Immature natural killer cell (primary cell): ENCODE measurements around the gene RGPD4. TPM values are rescaled to one million over a fixed set of nuclear protein-coding genes. Genes with fewer than 3 reads are reported as not detected.
"Not testable (repeated sequence)": the region's sequence is repeated elsewhere in the genome, so short reads cannot be mapped to it uniquely, and the experiment has no call there.

Source experiments
- DNase-seq, 3 donors: peaks; one replicate each; pipeline ENCODE4 v3.0.0; 2022; ENCODE audit warnings: mixed read lengths in 1 of 3
- H3K27ac Mint-ChIP-seq, 6 donors: one replicate each; pipeline ENCODE4 v1.8.0; 2020; ENCODE audit warnings: mixed read lengths in 6 of 6, mild to moderate bottlenecking in 5 of 6, inconsistent platforms in 4 of 6, moderate library complexity in 3 of 6
- H3K27me3 Mint-ChIP-seq, 3 donors: one replicate each; pipeline ENCODE4 v1.8.0; 2020 to 2021; ENCODE audit warnings: low read depth in 3 of 3, mild to moderate bottlenecking in 3 of 3, mixed read lengths in 3 of 3, moderate library complexity in 3 of 3, inconsistent platforms in 1 of 3
- H3K36me3 Mint-ChIP-seq, 3 donors: one replicate each; pipeline ENCODE4 v1.8.0; 2020; ENCODE audit warnings: mixed read lengths in 3 of 3, inconsistent platforms in 2 of 3, mild to moderate bottlenecking in 2 of 3
- H3K4me1 Mint-ChIP-seq, 2 donors: one replicate each; pipeline ENCODE4 v1.8.0; 2020; ENCODE audit warnings: inconsistent platforms in 2 of 2, mild to moderate bottlenecking in 2 of 2, mixed read lengths in 2 of 2, moderate library complexity in 1 of 2
- H3K4me3 Mint-ChIP-seq, 5 donors: one replicate each; pipeline ENCODE4 v1.8.0; 2020; ENCODE audit warnings: mild to moderate bottlenecking in 5 of 5, mixed read lengths in 5 of 5, inconsistent platforms in 3 of 5, moderate library complexity in 3 of 5
- H3K9me3 Mint-ChIP-seq, 6 donors: one replicate each; pipeline ENCODE4 v1.8.0; 2020; ENCODE audit warnings: mild to moderate bottlenecking in 6 of 6, mixed read lengths in 6 of 6, inconsistent platforms in 4 of 6, moderate library complexity in 3 of 6
- polyA plus RNA-seq, 3 donors: library from polyadenylated mRNA; unstranded; fragments of 300-500 nt; fragmentation: Illumina TruSeq; gene quantifications; one replicate each; pipeline ENCODE4 v1.2.3, GENCODE V29; 2021

Gene RGPD4
- polyA plus RNA-seq: not detected

DNA sequence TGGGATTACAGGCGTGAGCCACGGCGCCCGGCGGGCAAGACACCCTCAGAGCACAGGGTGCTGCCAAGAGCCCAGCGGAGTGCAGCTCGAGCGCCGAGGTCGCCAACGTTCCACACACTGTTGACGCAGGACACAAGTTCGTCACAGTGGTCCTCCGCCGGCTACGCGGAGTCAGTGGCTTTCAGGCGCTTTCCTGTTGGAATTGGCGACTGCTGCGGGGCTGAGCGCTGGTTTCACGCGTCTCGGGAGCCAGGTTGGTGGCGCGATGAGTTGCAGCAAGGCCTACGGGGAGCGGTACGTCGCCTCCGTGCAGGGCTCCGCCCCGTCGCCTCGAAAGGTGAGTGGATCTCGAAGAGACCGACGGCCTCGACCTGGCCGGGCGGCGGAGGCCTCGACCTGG is at the start of gene RGPD4:
TSS of gene RGPD4 (plus strand) at position 144 of the 400 bp plus-strand sequence. CDS start at position 266, 122 bp downstream.
- H3K27me3 Mint-ChIP-seq, H3K27ac Mint-ChIP-seq, H3K36me3 Mint-ChIP-seq, H3K9me3 Mint-ChIP-seq, DNase-seq, H3K4me3 Mint-ChIP-seq, H3K4me1 Mint-ChIP-seq: not testable (repeated sequence)

- H3K4me1 Mint-ChIP-seq: no peaks in the 10 kb centered on the region
- no peaks in the 10 kb centered on the region for H3K36me3 Mint-ChIP-seq
- H3K27me3 Mint-ChIP-seq: peaks cover 0 to 3% (median 2%) of the 10 kb centered on the region in 3 donors
- no peak overlapping the region for H3K4me3 Mint-ChIP-seq
- H3K27ac Mint-ChIP-seq: no peak overlapping the region
- no peak for DNase-seq
- H3K9me3 Mint-ChIP-seq: no peaks in the 10 kb centered on the region
Observed at GRCh38 chr2:107777974-107778373, 48.7 kb upstream of the RGPD4 start.

- peaks cover 1 to 15% (median 4%) of the 10 kb centered on the region in 6 donors for H3K9me3 Mint-ChIP-seq
- H3K4me1 Mint-ChIP-seq: no peaks in the 10 kb centered on the region
- no peaks in the 10 kb centered on the region for H3K36me3 Mint-ChIP-seq
- H3K4me3 Mint-ChIP-seq: no peak overlapping the region
- DNase-seq: no peak
- H3K27me3 Mint-ChIP-seq: peaks cover 0 to 5% (median 0%) of the 10 kb centered on the region in 3 donors
- no peak overlapping the region for H3K27ac Mint-ChIP-seq
Observed at GRCh38 chr2:107785756-107786155, 40.9 kb upstream of the RGPD4 start.

GRCh38 chr2:107790837-107791236 is 35.9 kb upstream of the RGPD4 start:
- no peaks in the 10 kb centered on the region for H3K4me1 Mint-ChIP-seq
- no peak overlapping the region for H3K4me3 Mint-ChIP-seq
- peaks cover 0 to 2% (median 2%) of the 10 kb centered on the region in 3 donors for H3K27me3 Mint-ChIP-seq
- DNase-seq: no peak
- H3K36me3 Mint-ChIP-seq: no peaks in the 10 kb centered on the region
- H3K9me3 Mint-ChIP-seq: peaks cover 0 to 21% (median 4%) of the 10 kb centered on the region in 6 donors
- no peak overlapping the region for H3K27ac Mint-ChIP-seq

DNA sequence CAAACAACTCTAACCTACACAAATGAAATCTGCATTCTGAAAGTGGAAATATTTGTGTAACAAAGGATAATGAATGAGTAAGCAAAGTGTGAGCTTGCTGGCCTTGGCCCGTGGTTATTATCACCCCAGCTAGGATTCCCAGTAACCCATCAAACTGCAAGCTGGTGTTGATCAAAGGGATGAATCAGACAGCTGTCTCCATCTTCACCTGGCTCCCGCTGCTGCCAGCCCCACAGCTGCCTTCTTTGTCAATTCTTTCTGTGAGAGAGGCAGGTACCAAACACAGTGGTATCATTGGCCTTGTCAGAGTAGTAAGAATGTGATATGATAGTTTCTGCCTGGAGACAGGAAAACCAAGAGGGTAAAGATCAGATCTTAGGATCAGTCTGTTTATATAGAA is 25.2 kb upstream of the RGPD4 start:
- Mint-ChIP-seq H3K4me1 (no peaks in the 10 kb centered on the region), H3K27ac (no peak overlapping the region), H3K27me3 (peaks cover 0 to 3% (median 0%) of the 10 kb centered on the region in 3 donors), H3K36me3 (no peaks in the 10 kb centered on the region), H3K4me3 (no peak overlapping the region), H3K9me3 (peaks cover 0 to 6% (median 1%) of the 10 kb centered on the region in 6 donors)
- DNase-seq: no peak

GRCh38 chr2:107804608-107805498 is 21.8 kb upstream of the RGPD4 start:
- no peak for DNase-seq

DNA sequence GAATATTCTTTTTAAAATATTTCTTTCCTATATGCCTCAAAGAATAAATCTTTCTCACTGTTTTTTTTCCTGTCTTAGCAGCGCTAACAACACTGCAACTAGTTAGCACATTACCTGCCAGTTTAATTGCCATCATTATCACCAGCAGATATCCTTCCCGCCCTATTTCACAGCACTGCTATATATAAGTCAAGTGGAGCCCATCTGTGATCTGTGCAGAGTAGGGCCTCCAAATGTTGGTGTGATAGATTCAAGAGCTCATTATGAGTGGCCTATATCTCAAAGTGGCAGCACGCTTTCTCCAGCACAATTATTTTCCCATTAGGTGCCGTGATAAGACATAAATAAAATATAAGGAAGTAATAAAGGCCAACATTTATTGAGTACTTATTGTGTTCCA is 19.8 kb upstream of the RGPD4 start:
- no peaks in the 10 kb centered on the region for H3K36me3 Mint-ChIP-seq
- DNase-seq: no peak
- H3K27me3 Mint-ChIP-seq: peaks cover 0 to 5% (median 0%) of the 10 kb centered on the region in 3 donors
- H3K4me3 Mint-ChIP-seq: no peak overlapping the region
- no peaks in the 10 kb centered on the region for H3K4me1 Mint-ChIP-seq
- no peak overlapping the region for H3K27ac Mint-ChIP-seq
- peaks cover 0 to 4% (median under 1%) of the 10 kb centered on the region in 6 donors for H3K9me3 Mint-ChIP-seq

More at GRCh38 chr2:107804608-107805498, 21.8 kb upstream of the RGPD4 start:
- Mint-ChIP-seq H3K27ac (no peak overlapping the region), H3K9me3 (peaks cover 0 to 4% (median 0%) of the 10 kb centered on the region in 6 donors), H3K4me3 (no peak overlapping the region), H3K27me3 (peaks cover 0 to 5% (median 0%) of the 10 kb centered on the region in 3 donors), H3K4me1 (no peaks in the 10 kb centered on the region), H3K36me3 (no peaks in the 10 kb centered on the region)

DNA sequence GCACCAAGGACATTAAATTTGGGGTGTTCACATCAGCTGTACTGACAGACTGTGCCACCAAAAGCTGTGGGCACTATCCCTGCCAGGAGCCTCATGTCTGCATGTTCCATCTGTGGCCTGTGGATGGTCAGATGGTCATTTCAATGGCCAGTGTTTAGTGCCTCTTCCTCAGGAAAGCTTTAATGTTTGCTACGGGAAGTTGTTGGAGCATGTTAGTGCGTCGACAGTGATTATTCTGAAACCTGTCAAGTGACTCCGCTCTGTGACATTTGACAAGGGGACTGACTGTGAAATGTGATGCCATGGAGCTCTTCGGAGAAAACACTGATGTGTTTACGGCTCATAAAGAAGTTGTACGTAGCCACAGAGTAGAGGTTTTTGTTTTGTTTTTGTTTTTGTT is 18.7 kb upstream of the RGPD4 start:
- Mint-ChIP-seq H3K4me3 (no peak overlapping the region), H3K27me3 (peaks cover 0 to 2% (median 0%) of the 10 kb centered on the region in 3 donors), H3K9me3 (peaks cover 0 to 5% (median 1%) of the 10 kb centered on the region in 6 donors), H3K27ac (no peak overlapping the region), H3K36me3 (no peaks in the 10 kb centered on the region), H3K4me1 (no peaks in the 10 kb centered on the region)
- DNase-seq: no peak

GRCh38 chr2:107808959-107809358 is 17.7 kb upstream of the RGPD4 start:
- Mint-ChIP-seq H3K4me3 (no peak overlapping the region), H3K4me1 (no peaks in the 10 kb centered on the region), H3K9me3 (peaks cover 0 to 5% (median 0%) of the 10 kb centered on the region in 6 donors), H3K27me3 (peaks cover 0 to 3% (median 0%) of the 10 kb centered on the region in 3 donors), H3K27ac (no peak overlapping the region), H3K36me3 (no peaks in the 10 kb centered on the region)
- no peak for DNase-seq

DNA sequence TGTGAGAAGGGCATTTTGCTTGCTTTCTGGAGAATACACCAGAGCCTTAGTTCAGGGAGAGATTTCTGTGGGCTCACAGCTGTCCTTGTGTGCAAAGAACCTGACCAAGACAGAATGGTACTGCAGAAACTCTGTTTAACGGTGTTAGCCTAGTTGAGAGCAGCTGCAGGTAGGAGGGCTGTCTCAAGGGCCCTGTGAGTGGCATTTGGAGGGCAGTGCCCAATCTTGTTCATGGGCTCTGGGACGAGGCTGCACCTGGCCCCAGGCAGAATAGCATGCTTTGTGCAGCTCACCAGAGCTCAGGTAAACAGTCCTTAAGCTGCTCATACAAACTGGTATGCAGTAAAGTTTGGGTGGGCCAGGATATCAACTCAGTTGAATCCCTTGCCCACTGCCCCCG is 16.9 kb upstream of the RGPD4 start:
- no peak for DNase-seq
- Mint-ChIP-seq H3K4me1 (no peaks in the 10 kb centered on the region), H3K9me3 (peaks cover 0 to 5% (median 2%) of the 10 kb centered on the region in 6 donors), H3K27me3 (peaks cover 0 to 3% (median 0%) of the 10 kb centered on the region in 3 donors), H3K27ac (no peak overlapping the region), H3K36me3 (no peaks in the 10 kb centered on the region), H3K4me3 (no peak overlapping the region)

- no peak overlapping the region for H3K4me3 Mint-ChIP-seq
Observed at GRCh38 chr2:107810734-107811133, 16.0 kb upstream of the RGPD4 start.

GRCh38 chr2:107811411-107811810 is 15.3 kb upstream of the RGPD4 start:
- no peak overlapping the region for H3K27ac Mint-ChIP-seq
- H3K9me3 Mint-ChIP-seq: peaks cover 0 to 6% (median 2%) of the 10 kb centered on the region in 6 donors
- no peaks in the 10 kb centered on the region for H3K4me1 Mint-ChIP-seq
- no peak overlapping the region for H3K4me3 Mint-ChIP-seq
- peaks cover 0 to 5% (median 0%) of the 10 kb centered on the region in 3 donors for H3K27me3 Mint-ChIP-seq
- DNase-seq: no peak
- no peaks in the 10 kb centered on the region for H3K36me3 Mint-ChIP-seq

More at GRCh38 chr2:107810734-107811133, 16.0 kb upstream of the RGPD4 start:
- no peak for DNase-seq
- Mint-ChIP-seq H3K4me1 (no peaks in the 10 kb centered on the region), H3K27ac (no peak overlapping the region), H3K36me3 (no peaks in the 10 kb centered on the region), H3K9me3 (peaks cover 0 to 6% (median 2%) of the 10 kb centered on the region in 6 donors), H3K27me3 (peaks cover 0 to 5% (median 0%) of the 10 kb centered on the region in 3 donors)

DNA sequence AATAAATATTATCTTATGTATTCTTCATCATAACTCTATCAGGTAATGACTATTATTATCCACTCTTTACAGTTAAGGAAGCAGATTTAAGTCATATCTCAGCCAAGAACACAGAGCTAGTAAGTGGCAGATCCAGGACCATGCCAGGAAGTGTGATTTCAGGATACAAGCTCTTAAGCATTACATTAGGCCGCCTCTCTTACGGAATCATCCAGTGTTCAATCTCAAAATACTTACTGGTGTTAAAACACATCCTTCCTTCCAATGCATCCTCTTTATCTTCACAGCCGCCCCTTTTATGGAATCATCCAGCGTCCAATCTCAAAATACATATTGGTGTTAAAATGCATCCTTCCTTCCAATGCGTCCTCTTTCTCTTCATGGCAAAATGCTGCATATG is 14.7 kb upstream of the RGPD4 start:
- no peak for DNase-seq
- H3K4me3 Mint-ChIP-seq: no peak overlapping the region
- H3K27ac Mint-ChIP-seq: no peak overlapping the region
- H3K27me3 Mint-ChIP-seq: peaks cover 0 to 5% (median 1%) of the 10 kb centered on the region in 3 donors
- peaks cover 0 to 6% (median 2%) of the 10 kb centered on the region in 6 donors for H3K9me3 Mint-ChIP-seq
- no peaks in the 10 kb centered on the region for H3K36me3 Mint-ChIP-seq
- no peaks in the 10 kb centered on the region for H3K4me1 Mint-ChIP-seq

- H3K27me3 Mint-ChIP-seq: peaks cover 0 to 3% (median 3%) of the 10 kb centered on the region in 3 donors
- no peak for DNase-seq
- no peak overlapping the region for H3K27ac Mint-ChIP-seq
- no peaks in the 10 kb centered on the region for H3K4me1 Mint-ChIP-seq
- peaks cover 0 to 6% (median 2%) of the 10 kb centered on the region in 6 donors for H3K9me3 Mint-ChIP-seq
- H3K36me3 Mint-ChIP-seq: no peaks in the 10 kb centered on the region
- no peak overlapping the region for H3K4me3 Mint-ChIP-seq
Observed at GRCh38 chr2:107817378-107817777, 9.3 kb upstream of the RGPD4 start.
